SK-N-SH (cell line): Measurements from ENCODE around the gene TTC17.

ENCODE experiments used
- CHD2 ChIP-seq: fragments of 150-350 bp; IDR thresholded peaks from 2 replicates; pipeline ENCODE4 v1.6.1; 2018; ENCODE audit warnings: low read length; ENCODE audit not compliant: partially characterized antibody
- EZH2phosphoT487 ChIP-seq: fragments of 200-600 bp; sonication (generic); IDR thresholded peaks from 2 replicates; pipeline ENCODE4 v1.6.1; 2017; ENCODE audit warnings: low read depth, mixed run types, mild to moderate bottlenecking, antibody characterized with exemption, moderate library complexity, borderline replicate concordance
- POLR2AphosphoS5 ChIP-seq: IDR thresholded peaks from 2 replicates; pipeline ENCODE4 v1.6.1; 2012; ENCODE audit warnings: low read depth, low read length
- TAF1 ChIP-seq: IDR thresholded peaks from 2 replicates; pipeline ENCODE4 v1.6.1; 2012; ENCODE audit warnings: low read depth, mild to moderate bottlenecking, low read length, moderate library complexity, borderline replicate concordance
- YY1 ChIP-seq: IDR thresholded peaks from 2 replicates; pipeline ENCODE4 v1.4.0; 2012; ENCODE audit warnings: low read depth, mild to moderate bottlenecking
- TF ChIP-seq, protein P1 (sequence below): fragments of 200-600 bp; sonication (generic); IDR thresholded peaks from 2 replicates; pipeline ENCODE4 v1.6.1; 2017; ENCODE audit warnings: antibody characterized with exemption, mild to moderate bottlenecking, moderate library complexity
- TF ChIP-seq, protein P2 (sequence below): IDR thresholded peaks from 2 replicates; pipeline ENCODE4 v1.4.0; 2012; ENCODE audit warnings: low read depth, borderline replicate concordance

DNA sequence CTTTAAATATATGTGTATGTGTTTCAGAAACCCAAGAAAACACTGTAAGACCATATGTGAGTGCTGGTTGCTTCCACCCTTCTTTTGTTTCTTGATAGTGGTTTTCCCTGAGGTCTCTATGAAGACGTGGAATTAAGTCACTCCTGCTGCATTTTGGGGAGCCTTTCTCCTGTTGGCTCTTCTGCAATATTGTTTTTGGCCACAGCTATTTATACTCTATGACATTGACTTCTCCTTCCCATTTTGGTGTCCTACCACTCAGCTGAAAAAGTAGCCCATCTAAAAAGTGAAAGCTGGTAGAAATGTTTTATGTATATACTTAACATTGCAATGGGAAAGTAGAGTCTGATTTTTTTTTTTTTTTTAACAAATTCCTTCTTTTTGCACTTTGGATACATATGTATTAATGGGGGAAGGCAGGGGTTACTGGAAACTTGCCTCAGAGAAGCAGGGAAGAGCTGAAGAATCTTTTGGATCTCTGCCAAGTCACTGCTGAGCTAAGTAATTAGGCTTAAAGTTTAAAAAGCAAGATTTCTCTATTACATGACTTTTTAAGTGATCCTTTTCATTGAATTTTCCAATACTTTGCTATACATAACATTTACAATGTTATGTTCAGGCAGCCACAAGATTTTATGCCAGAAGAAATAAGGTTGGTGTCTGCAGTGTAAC, 1.8 kb downstream of the TTC17 start:
- TF ChIP-seq POLR2AphosphoS5 (no peak), EZH2phosphoT487 (no peak), CHD2 (no peak), TAF1 (no peak), YY1 (no peak)
- TF ChIP-seq, protein P1, sequence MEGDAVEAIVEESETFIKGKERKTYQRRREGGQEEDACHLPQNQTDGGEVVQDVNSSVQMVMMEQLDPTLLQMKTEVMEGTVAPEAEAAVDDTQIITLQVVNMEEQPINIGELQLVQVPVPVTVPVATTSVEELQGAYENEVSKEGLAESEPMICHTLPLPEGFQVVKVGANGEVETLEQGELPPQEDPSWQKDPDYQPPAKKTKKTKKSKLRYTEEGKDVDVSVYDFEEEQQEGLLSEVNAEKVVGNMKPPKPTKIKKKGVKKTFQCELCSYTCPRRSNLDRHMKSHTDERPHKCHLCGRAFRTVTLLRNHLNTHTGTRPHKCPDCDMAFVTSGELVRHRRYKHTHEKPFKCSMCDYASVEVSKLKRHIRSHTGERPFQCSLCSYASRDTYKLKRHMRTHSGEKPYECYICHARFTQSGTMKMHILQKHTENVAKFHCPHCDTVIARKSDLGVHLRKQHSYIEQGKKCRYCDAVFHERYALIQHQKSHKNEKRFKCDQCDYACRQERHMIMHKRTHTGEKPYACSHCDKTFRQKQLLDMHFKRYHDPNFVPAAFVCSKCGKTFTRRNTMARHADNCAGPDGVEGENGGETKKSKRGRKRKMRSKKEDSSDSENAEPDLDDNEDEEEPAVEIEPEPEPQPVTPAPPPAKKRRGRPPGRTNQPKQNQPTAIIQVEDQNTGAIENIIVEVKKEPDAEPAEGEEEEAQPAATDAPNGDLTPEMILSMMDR = no peak
- TF ChIP-seq, protein P2, sequence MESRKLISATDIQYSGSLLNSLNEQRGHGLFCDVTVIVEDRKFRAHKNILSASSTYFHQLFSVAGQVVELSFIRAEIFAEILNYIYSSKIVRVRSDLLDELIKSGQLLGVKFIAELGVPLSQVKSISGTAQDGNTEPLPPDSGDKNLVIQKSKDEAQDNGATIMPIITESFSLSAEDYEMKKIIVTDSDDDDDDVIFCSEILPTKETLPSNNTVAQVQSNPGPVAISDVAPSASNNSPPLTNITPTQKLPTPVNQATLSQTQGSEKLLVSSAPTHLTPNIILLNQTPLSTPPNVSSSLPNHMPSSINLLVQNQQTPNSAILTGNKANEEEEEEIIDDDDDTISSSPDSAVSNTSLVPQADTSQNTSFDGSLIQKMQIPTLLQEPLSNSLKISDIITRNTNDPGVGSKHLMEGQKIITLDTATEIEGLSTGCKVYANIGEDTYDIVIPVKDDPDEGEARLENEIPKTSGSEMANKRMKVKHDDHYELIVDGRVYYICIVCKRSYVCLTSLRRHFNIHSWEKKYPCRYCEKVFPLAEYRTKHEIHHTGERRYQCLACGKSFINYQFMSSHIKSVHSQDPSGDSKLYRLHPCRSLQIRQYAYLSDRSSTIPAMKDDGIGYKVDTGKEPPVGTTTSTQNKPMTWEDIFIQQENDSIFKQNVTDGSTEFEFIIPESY = no peak
